ENCODE measurements around the gene CYTH3.

- TF ChIP-seq CTCF (IDR thresholded peaks at IDR 0.05; ENCODE audit: poor library complexity), result no peak
- TF ChIP-seq EZH2 (IDR thresholded peaks at IDR 0.05; ENCODE audit: borderline replicate concordance), result no peak
Measured at GRCh38 chr7:6171532-6172223, 100.7 kb downstream of the CYTH3 start.

All from hepatocyte (in vitro differentiated cells).